ENCODE data around the gene IRF6.

The IRF6 gene

DNA sequence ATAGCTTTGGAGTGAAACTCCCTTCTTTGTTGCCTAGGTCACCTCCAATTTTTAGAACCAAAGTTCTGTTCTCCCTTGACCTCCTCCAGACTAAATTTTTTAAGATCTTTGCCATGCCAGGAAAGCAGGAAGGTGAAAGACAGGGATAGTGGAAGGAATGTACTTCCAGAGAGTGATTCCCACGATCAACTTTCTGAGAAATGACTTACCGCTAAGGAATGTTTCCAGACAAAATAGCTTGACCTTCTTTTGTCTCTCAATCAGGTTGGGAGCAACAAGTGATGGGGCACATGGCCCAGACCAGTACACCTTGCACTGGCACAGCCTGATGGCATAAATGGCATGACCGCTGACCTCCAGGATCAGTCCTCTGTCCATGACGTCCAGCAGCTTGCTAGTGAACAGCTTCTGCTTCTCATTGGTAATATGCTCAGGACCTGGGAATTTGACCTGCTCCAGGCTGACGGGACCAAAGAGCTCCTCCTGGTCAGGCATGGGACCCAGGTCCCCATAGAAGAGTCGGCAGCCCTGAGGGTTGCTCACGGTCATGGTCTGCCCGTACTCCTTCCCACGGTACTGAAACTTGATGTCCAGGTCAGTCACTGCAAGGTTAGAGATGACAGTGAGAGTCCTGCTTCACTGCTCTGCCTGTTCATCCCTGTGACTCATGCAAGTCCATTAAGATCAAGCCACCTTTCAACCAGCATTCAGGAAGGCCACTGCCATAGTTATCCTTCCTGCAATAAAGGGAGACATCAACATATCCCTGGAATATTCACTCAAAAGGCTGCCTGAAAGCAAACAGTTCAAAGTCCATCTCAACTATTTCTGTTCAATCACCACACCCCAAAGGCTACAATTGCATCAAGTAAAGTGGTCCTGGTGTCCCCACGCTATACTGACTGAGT, 15.4 kb downstream of the IRF6 start:
- Histone ChIP-seq H4K20me1 (ENCODE audit: low read depth, low read length) (no peaks in the 10 kb centered on the region), H3K9ac (ENCODE audit: low read length) (no peak overlapping the region), H3K4me3 (ENCODE audit: insufficient read depth, low read length, poor library complexity, severe bottlenecking) (no peak overlapping the region), H3K36me3 (ENCODE audit: low read length) (no peaks in the 10 kb centered on the region), H3K27ac (ENCODE audit: low read depth, low read length) (no peak overlapping the region), H3K9me3 (ENCODE audit: insufficient read depth, low read length) (no peaks in the 10 kb centered on the region), H3K79me2 (ENCODE audit: insufficient read depth, low read length) (no peaks in the 10 kb centered on the region), H3K4me2 (ENCODE audit: low read depth, low read length, poor library complexity, severe bottlenecking) (no peak overlapping the region), H3F3A (ENCODE audit: insufficient read depth) (no peaks in the 10 kb centered on the region), H3K9me2 (replicated peaks; ENCODE audit: insufficient read depth, low read length) (no peaks in the 10 kb centered on the region), H2AFZ (ENCODE audit: low read depth, low read length, severe bottlenecking) (no peak overlapping the region), H3K27me3 (ENCODE audit: low read length) (no peaks in the 10 kb centered on the region)
- no peak for TF ChIP-seq CTCF (IDR thresholded peaks at IDR 0.05; ENCODE audit: insufficient read depth, low read length, poor library complexity, severe bottlenecking)
- no peak for TF ChIP-seq EZH2phosphoT487 (conservative IDR thresholded peaks at IDR 0.05; ENCODE audit: low read length)

DNA sequence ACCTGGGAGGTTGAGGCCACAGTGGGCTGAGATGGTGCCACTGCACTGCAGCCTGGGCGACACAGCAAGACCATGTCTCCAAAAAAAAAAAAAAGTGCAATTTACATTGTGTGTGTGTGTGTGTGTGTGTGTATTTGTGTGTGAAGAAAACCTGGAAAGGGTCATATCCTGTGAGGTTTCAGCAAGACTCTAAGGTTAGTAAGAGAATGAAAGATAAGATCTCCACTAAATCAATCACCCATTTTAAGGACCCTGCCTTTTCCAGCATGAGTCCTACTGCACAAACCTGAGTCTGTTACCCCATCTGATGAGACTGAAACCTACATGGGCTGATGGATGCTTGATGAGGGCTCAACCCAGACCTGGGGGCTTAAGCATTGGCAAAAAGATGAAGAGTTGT, 16.7 kb downstream of the IRF6 start:
- Histone ChIP-seq H3K9me2 (replicated peaks; ENCODE audit: insufficient read depth, low read length) (no peaks in the 10 kb centered on the region), H3K9ac (ENCODE audit: low read length) (no peak overlapping the region), H4K20me1 (ENCODE audit: low read depth, low read length) (no peaks in the 10 kb centered on the region), H3K4me3 (ENCODE audit: insufficient read depth, low read length, poor library complexity, severe bottlenecking) (no peak overlapping the region), H3K9me3 (ENCODE audit: insufficient read depth, low read length) (no peaks in the 10 kb centered on the region), H3K36me3 (ENCODE audit: low read length) (no peaks in the 10 kb centered on the region), H3K4me2 (ENCODE audit: low read depth, low read length, poor library complexity, severe bottlenecking) (no peak overlapping the region), H2AFZ (ENCODE audit: low read depth, low read length, severe bottlenecking) (no peak overlapping the region), H3F3A (ENCODE audit: insufficient read depth) (no peaks in the 10 kb centered on the region), H3K79me2 (ENCODE audit: insufficient read depth, low read length) (peaks cover under 1% of the 10 kb centered on the region; the same call in 1 of the 2 replicates), H3K27ac (ENCODE audit: low read depth, low read length) (no peak overlapping the region), H3K27me3 (ENCODE audit: low read length) (no peaks in the 10 kb centered on the region)
- TF ChIP-seq CTCF (IDR thresholded peaks at IDR 0.05; ENCODE audit: insufficient read depth, low read length, poor library complexity, severe bottlenecking) = no peak
- no peak for TF ChIP-seq EZH2phosphoT487 (conservative IDR thresholded peaks at IDR 0.05; ENCODE audit: low read length)

GRCh38 chr1:209787551-209787950, 18.4 kb downstream of the IRF6 start:
- H3F3A ChIP-seq (ENCODE audit: insufficient read depth) = no peaks in the 10 kb centered on the region
- no peak overlapping the region for H2AFZ ChIP-seq (ENCODE audit: low read depth, low read length, severe bottlenecking)
- no peaks in the 10 kb centered on the region for H3K36me3 ChIP-seq (ENCODE audit: low read length)
- H3K27ac ChIP-seq (ENCODE audit: low read depth, low read length) = no peak overlapping the region
- no peak overlapping the region for H3K9ac ChIP-seq (ENCODE audit: low read length)
- H3K4me3 ChIP-seq (ENCODE audit: insufficient read depth, low read length, poor library complexity, severe bottlenecking) = no peak overlapping the region
- no peak for TF ChIP-seq EZH2phosphoT487 (conservative IDR thresholded peaks at IDR 0.05; ENCODE audit: low read length)
- TF ChIP-seq CTCF (IDR thresholded peaks at IDR 0.05; ENCODE audit: insufficient read depth, low read length, poor library complexity, severe bottlenecking) = no peak
- no peaks in the 10 kb centered on the region for H3K9me2 ChIP-seq (replicated peaks; ENCODE audit: insufficient read depth, low read length)
- no peaks in the 10 kb centered on the region for H3K27me3 ChIP-seq (ENCODE audit: low read length)
- no peak overlapping the region for H3K4me2 ChIP-seq (ENCODE audit: low read depth, low read length, poor library complexity, severe bottlenecking)
- H4K20me1 ChIP-seq (ENCODE audit: low read depth, low read length) = no peaks in the 10 kb centered on the region
- no peaks in the 10 kb centered on the region for H3K9me3 ChIP-seq (ENCODE audit: insufficient read depth, low read length)
- peaks cover 17% of the 10 kb centered on the region for H3K79me2 ChIP-seq (ENCODE audit: insufficient read depth, low read length)

All from SU-DHL-6 (cell line).